ENCODE results near the gene RIPOR2.
"Not testable (repeated sequence)": the region's sequence is repeated elsewhere in the genome, so short reads cannot be mapped to it uniquely, and the experiment has no call there.

Gene RIPOR2

GRCh38 chr6:24757611-24758010, 178.1 kb downstream of the RIPOR2 start:
- no peak for DNase-seq

- DNase-seq: no peak
These were observed 180.5 kb downstream of the RIPOR2 start for GRCh38 chr6:24755279-24755678.

- not testable (repeated sequence) for DNase-seq
These were observed 181.4 kb downstream of the RIPOR2 start for GRCh38 chr6:24754378-24754777.
